Inferior parietal cortex (tissue), 1 donor: Measurements from ENCODE around the gene THSD7A.
A peak's percentile ranks its signal among the peaks of the same experiment; 100 is the strongest.

ENCODE experiments used
- DNase-seq: peaks from one replicate; pipeline ENCODE4 v3.0.0-alpha.2; 2016; ENCODE audit errors: extremely low spot score

THSD7A gene

GRCh38 chr7:11707606-11708193 lies 124.3 kb downstream of the THSD7A start:
- DNase-seq = no peak

DNA sequence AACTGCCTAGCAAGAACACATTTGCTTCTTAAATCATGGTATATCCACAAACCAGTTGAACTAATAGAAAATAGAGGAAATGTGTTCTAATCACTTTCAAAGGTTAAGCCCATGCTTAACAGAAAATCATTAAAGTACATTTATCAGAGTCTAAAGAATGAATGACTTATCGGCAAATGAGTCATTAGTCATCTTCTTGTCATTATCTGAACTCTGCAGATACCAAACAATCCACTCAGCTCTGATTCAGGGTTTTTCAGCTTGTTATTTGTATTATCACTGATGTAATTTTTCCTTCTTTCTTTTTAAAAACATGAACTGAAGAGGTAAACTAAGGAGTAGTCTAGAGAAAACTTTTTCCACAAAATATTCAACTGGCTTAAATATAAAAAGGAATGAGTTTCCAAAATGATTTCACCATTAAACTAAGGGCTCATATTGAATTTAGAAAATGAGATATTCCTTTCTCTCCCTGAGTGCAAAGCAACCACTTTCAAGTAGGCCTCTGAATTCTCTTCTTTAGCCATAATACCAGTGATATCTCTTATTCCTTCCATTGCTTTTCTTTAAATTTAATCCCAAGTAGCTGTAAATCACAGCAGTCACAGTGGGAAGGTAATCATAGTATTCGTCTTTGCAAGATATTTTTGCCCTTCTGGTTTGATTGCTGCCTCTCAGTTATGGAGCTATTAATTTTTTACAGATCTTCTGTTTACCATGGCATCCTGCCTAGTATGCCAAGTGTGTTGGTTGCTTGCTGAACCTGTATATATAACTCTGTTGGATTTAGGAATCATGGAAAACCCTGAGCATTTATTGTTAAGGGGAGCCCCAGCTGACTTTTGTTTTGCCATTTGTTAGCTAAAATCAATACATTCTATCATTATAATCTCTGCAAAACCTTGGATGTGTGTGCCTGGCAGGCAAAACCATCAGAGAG lies 125.1 kb downstream of the THSD7A start:
- DNase-seq = no peak

GRCh38 chr7:11703829-11704228 lies 128.2 kb downstream of the THSD7A start:
- DNase-seq = no peak

DNA sequence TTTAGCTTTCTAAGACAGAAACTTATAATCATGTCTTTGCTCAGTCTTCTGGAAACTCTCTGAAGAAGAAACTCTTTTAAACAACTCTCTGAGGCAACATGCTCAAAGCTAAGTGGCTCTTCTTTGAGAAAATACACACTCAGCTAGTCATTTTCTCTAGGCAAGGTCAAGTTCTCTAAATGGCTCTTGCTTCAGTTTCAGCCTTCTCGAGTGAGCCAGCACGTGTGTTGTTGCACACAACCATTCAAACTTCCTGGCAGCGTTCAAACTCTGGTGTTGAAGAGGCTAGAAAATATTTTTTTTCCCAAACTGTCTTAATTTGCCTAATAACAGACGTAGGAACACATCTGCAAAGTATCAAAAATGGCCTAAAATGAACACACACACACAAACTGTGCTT lies 129.1 kb downstream of the THSD7A start:
- DNase-seq = no peak

DNA sequence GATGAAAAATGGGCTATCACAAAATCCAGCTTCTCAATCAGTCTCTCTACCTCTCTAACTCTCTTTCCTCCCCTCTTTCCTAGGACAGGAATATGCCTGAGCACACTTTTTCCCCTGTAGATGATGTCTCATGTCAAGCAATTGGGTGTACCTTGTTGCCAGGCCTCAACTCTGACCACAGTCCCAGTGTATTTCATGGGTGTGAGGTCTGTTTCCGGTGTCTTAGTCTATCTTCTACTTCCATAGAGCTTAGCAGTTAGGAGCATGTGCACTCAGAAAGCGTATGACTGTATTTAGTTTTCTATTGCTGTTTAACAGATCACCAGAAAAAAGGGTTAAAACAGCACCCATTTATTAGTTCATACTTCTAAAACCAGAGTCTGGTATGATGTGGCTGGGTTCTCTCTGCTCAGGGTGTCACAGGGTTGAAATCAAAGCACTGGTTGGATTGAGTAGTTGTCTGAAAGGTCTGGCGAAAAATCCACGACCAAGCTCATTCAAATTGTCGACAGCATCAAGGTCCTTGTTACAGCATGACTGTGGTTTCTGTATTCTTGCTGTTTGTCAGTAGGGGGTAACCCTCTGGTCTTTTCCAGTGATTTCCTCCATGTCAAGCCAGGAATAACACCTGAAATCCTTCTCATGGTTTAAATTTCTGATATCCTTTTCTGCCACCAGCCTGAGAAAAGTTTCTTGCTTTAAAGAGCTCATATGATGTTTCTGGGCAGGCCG lies 130.0 kb downstream of the THSD7A start:
- DNase-seq = no peak

- DNase-seq = no peak
These were observed 132.3 kb downstream of the THSD7A start for GRCh38 chr7:11699666-11700065.

DNA sequence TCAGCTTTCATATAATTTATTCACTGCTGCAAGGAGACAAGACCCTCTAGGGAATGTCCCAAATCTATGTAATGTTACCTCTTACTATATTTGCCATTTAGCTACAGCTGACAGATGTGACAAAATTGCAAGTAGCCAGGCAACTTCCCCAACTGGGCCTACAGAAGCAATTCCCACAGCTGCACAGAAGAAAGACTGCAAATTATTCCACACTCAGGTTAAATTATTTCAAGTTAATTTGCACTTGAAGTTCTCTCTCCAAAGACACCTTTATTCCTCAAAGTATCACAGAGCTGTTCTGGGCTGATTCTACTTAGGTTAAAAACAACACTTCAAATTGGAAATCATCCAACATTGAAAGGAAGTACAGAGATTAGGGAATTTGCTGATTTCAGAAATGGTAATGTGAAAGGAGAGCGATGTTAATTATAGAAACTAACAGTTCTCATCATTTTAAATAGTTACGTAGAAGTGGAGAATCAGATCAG lies 133.6 kb downstream of the THSD7A start:
- DNase-seq = no peak

- no peak for DNase-seq
These were observed 141.6 kb downstream of the THSD7A start for GRCh38 chr7:11690395-11690794.

DNA sequence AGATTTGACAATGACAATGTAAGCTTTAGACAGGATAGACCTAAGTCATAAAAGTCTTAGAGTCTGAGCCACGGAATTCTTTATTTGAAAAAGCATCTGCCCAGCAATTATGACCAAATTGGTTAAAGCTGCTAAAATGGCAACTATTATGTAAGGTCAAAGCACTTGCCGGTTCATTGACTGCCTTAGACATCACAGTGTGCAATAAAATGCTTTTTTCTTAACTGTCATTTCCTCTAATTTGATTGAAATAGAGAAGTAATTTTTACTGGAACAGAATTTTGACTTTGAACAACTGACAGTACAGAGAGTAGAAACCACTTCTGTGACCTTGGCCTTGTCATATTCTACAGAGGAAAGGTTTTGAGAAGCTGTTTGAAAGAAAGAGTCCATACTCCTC lies 142.9 kb downstream of the THSD7A start:
- DNase-seq = no peak

GRCh38 chr7:11681461-11681860 lies 150.5 kb downstream of the THSD7A start:
- DNase-seq = no peak

DNA sequence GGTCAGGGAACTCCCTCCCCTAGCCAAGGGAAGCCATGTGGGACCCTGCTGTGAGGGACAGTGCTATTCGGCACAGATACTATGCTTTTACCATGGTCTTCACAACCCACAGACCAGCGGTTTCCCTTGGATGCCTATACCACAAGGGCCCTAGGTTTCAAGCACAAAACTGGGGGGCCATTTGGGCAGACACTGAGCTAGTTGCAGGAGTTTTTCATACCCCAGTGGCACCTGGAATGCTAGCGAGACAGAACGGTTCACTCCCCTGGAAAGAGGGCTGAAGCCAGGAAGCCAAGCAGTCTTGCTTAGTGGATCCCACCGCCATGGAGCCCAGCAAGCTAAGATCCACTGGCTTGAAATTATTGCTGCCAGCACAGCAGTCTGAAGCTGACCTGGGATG lies 156.8 kb downstream of the THSD7A start:
- DNase-seq = no peak

GRCh38 chr7:11668727-11669126 lies 163.3 kb downstream of the THSD7A start:
- DNase-seq = no peak

DNA sequence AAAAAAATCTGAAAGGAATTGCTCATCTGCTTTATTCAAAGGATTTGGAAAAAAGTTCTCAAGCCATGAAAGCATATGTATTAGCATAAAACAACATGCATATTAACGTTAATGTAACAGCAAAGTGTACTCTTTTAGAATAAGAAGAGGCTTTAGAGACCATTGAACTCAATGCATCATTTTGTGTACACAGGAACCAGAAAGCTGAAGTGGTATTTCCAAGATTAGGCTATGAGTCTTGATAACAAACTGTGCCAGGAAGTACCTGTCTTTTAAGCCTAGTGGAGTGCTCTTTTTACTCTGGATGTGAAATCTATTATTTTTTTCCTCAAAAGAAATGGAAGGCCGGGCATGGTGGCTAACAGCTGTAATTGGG lies 164.2 kb downstream of the THSD7A start:
- no peak for DNase-seq

DNA sequence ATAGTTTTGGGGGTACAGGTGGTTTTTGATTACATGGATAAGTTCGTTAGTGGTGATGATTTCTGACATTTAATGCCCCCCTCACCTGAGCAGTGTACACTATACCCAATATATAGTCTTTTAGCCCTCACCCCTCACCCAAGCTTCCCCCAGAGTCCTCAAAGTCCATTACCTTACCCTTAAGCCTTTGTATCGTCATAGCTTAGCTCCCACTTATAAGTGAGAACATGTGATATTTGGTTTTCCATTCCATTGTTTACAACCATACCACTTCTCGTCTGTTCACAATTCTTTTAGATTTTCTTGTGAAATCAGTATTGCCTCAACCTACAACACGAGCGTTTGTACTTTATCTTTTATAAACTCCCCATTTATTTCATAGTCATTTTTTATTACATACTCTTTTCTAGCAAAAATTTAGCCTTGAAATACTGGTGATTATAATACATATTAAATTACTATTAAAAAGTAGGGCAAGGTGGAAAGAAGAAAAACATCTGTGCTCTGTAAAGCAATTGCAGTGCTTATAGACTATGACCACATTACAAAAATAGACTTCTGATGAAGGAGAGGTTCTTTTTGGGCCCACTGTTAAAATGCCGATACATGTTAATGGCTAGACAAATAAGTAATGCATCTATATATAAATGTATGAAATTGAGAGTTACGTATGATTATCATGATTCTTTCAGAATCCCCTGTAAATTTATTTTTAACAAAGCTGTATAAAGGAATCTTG lies 164.8 kb downstream of the THSD7A start:
- no peak for DNase-seq

DNA sequence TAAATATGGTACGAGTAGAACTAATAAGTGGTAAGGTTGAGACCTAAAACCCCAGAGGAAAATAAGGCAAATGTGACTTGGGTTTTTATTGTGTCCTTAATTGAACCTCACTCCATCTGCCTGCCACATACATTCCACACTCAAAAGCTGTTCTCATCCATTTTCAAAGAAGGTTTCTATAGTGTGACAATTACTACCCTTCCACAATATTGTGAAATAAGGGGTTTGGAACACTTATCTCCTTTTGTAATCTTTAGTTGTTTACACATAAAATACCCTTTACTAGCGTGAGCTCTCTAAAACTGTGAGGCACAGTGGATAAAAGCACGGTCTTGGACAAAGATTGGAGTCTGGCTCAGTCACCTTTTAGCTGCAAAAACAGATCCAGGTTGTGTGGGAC lies 166.6 kb downstream of the THSD7A start:
- DNase-seq = no peak

DNA sequence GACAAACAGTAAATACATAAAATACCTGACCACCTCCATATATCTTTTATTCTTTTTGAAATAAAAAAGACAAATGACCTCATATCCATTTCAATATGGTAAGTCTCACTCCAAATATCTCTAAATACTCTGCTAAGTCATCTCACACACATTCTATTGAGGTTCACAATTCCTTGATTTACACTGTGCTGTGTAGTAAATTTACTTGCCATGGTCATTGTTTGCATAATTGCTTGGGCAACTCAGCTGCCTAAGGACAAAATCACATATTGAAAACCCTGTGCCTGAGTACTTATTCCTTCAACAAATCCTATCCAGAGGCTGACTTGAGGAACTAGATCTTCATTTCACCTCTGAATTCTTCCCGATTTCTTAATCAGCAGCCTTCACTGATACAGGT lies 176.4 kb downstream of the THSD7A start:
- no peak for DNase-seq

DNA sequence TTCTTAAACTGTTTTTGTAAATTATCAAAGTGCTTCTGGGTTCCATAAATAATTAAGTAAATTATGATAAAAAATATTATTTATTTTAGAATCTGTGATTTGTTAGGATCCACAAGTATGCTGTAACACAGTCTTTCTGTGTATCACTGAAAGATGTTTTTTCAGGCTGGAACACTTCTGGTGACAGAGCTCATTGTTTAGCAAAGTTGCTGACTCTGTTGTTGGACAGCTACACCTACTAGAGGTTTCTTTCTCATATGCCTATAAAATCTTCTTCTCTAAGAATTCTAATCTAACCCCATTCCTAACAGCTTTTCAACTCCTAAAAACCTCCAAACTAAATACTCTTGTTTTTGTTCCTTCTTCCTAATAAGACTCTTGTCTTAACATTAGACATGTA lies 176.8 kb downstream of the THSD7A start:
- no peak for DNase-seq

DNA sequence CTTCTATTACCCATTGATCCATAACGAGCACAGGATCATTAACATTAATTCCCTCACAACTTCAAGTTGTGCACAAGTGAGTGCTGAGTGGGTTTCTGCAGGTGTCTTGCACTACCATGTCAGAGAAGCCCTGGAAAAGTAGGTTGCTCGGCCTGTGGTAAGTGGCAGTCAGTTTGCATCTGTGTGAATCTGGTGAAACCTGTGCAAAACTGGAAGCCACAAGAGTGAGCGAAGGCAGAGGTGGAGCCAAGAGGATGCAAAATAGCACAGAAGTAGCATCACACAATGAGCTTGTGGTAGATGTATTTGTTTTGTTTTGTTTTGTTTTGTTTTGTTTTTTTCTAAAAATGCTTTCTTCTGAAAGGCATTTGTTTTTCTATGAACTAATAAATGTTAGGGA lies 181.5 kb downstream of the THSD7A start:
- no peak for DNase-seq

DNA sequence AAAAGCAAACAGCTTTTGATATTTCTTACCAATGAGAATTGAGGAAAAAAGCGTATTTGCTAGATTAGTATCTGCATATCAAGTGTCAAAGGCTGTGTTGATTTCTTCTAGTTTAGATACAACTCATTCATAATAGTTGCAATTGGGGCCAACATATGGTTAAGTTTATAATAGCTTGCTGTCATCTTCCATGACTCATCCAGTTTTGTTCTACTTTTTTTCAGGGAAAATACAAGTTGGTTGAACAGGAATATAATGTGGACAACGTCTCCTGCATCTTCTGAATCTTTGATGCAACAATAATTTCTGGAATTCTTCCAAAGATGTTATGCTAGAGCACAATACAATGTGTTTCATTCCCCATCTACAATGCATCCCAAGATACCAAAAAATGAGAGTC lies 182.0 kb downstream of the THSD7A start:
- no peak for DNase-seq

DNA sequence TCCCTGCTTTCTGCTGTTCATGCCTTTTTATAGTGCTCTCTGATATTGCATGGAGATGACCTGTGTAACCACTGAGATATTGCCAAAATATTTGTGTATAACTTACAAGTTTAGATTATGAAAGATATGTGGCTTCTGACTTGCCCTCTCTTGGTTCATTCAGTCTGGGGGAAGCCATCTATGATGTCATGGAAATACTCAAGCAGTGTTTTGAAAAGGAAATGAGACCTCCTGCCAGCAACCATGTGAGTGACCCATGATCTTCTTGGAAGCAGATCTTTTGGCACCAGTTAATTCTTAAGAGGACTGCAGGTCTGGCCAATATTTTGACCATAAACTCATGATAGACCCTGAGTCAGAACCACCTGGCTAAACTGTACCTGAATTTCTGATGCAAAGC lies 183.0 kb downstream of the THSD7A start:
- DNase-seq = no peak

DNA sequence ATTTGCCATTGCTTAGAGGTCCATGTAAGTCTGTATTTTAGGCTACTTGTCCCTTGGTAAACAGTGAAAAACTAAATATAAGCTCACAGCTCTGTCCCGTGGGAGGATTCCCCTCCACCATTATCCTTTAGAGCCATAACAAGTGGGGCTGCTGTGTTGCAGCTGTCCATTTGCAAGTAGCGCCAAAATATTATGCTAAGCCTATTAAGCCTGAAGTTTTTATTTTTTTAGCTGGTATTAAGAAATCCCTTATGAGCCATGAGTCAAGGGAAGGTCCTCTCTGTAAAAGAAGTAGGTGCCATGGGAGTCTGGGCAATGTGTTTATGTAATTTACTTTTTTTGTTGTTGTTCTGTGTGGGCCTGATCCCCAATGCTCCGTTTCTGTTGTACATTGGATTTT lies 183.9 kb downstream of the THSD7A start:
- no peak for DNase-seq

DNA sequence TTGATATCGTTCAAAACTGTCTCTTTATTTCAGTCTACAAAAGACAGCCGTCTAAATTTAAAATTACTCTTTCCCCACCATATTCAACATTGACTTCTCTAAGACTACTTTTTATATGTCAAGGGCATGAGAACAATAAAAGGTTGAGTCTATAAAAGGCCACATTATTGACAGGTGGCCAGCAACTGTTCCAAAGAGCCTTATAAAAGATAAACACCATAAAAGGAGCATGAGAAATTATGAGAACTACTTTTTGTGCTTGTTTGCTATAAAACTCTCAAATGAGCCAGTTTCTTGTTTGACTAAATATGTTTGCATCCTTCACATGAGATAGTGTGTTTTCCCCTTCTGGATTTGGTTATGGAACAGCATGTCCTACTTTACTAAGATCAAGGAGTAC lies 189.2 kb downstream of the THSD7A start:
- DNase-seq = peak; percentile 25
